SK-N-SH (cell line): Measurements from ENCODE around the gene OVAAL. TPM values are rescaled to one million over a fixed set of nuclear protein-coding genes. Genes with fewer than 3 reads are reported as not detected.

Source experiments
- CTCF ChIA-PET: fragments of 300-600, 350-600 bp; formaldehyde crosslinking; extraction: SDS; loops from one replicate; lab custom pipeline; 2021; lab: Yijun Ruan, JAX
- POLR2A ChIA-PET: fragments of 350-600 bp; sonication (Branson Sonifier 250); formaldehyde crosslinking; extraction: SDS; loops from one replicate; lab custom pipeline; 2020; ENCODE audit warnings: antibody characterized with exemption, inconsistent platforms; lab: Yijun Ruan, JAX
- DNase-seq: peaks from one replicate; pipeline ENCODE4 v3.0.0; 2012
- H2AFZ ChIP-seq: fragments of 200-600 bp; sonication (generic); 2 replicates; pipeline ENCODE4 v1.8.1; 2016; ENCODE audit warnings: antibody characterized with exemption, mild to moderate bottlenecking, low read depth
- H3F3A ChIP-seq: fragments of 200-600 bp; sonication (generic); replicated peaks from 2 replicates; pipeline ENCODE3; 2016; ENCODE audit warnings: antibody characterized with exemption, mild to moderate bottlenecking; ENCODE audit not compliant: insufficient read depth
- H3K27ac ChIP-seq, 2 experiments: fragments of 200-500 bp in 1 of 2; fragments of 200-600 bp in 1 of 2; sonication (Bioruptor generic) in 1 of 2; sonication (generic), shearing (Covaris generic) in 1 of 2; 2 replicates each; pipeline versions ENCODE4 v1.5.1 to v1.6.1; 2014 to 2016; ENCODE audit warnings: low read depth in 2 of 2, inconsistent platforms in 1 of 2, low read length in 1 of 2, mild to moderate bottlenecking in 1 of 2, mixed read lengths in 1 of 2
- H3K27me3 ChIP-seq: fragments of 200-600 bp; sonication (generic), shearing (Covaris generic); 2 replicates; pipeline ENCODE4 v1.6.1; 2016; ENCODE audit warnings: mixed run types; ENCODE audit not compliant: insufficient read depth
- H3K36me3 ChIP-seq, 2 experiments: fragments of 200-500 bp in 1 of 2; fragments of 200-600 bp in 1 of 2; sonication (Bioruptor generic) in 1 of 2; sonication (generic) in 1 of 2; replicated peaks in 1 of 2; 2 replicates each; pipeline versions ENCODE3 to v1.5.1; 2014 to 2016; ENCODE audit warnings: low read length in 1 of 2, mild to moderate bottlenecking in 1 of 2; ENCODE audit not compliant: insufficient read depth in 2 of 2, control insufficient read depth in 1 of 2
- H3K4me1 ChIP-seq, 2 experiments: fragments of 200-500 bp in 1 of 2; fragments of 200-600 bp in 1 of 2; sonication (Bioruptor generic) in 1 of 2; sonication (generic), shearing (Covaris generic) in 1 of 2; 2 replicates each; pipeline versions ENCODE4 v1.5.1 to v1.6.1; 2014 to 2016; ENCODE audit warnings: low read depth in 1 of 2, low read length in 1 of 2, mixed run types in 1 of 2; ENCODE audit not compliant: insufficient read depth in 2 of 2, control insufficient read depth in 1 of 2
- H3K4me2 ChIP-seq: fragments of 200-600 bp; sonication (generic), shearing (Covaris generic); 2 replicates; pipeline ENCODE4 v1.6.1; 2017; ENCODE audit warnings: mixed run types
- H3K4me3 ChIP-seq, 2 experiments: fragments of 200-500 bp in 1 of 2; fragments of 200-600 bp in 1 of 2; sonication (Bioruptor generic) in 1 of 2; sonication (generic), shearing (Covaris generic) in 1 of 2; 2 replicates each; pipeline versions ENCODE4 v1.5.1 to v1.8.1; 2014 to 2016; ENCODE audit warnings: low read depth in 2 of 2, inconsistent platforms in 1 of 2, low read length in 1 of 2, mild to moderate bottlenecking in 1 of 2, mixed read lengths in 1 of 2, moderate library complexity in 1 of 2
- H3K79me2 ChIP-seq: fragments of 200-600 bp; sonication (generic); 2 replicates; pipeline ENCODE4 v1.8.1; 2017; ENCODE audit warnings: mild to moderate bottlenecking; ENCODE audit not compliant: insufficient read depth
- H3K9ac ChIP-seq: fragments of 200-600 bp; sonication (generic); 2 replicates; pipeline ENCODE4 v1.6.1; 2017; ENCODE audit warnings: mixed run types
- H3K9me2 ChIP-seq: fragments of 200-600 bp; sonication (generic); 2 replicates; pipeline ENCODE4 v1.6.1; 2017; ENCODE audit warnings: mixed run types
- H3K9me3 ChIP-seq: fragments of 200-600 bp; sonication (generic); 2 replicates; pipeline ENCODE4 v1.6.1; 2017; ENCODE audit warnings: mixed run types, mild to moderate bottlenecking, moderate library complexity
- H4K20me1 ChIP-seq: fragments of 200-600 bp; sonication (generic); 2 replicates; pipeline ENCODE4 v1.6.1; 2017; ENCODE audit warnings: mild to moderate bottlenecking, mixed run types; ENCODE audit not compliant: insufficient read depth
- CHD2 ChIP-seq: fragments of 150-350 bp; IDR thresholded peaks from 2 replicates; pipeline ENCODE4 v1.6.1; 2018; ENCODE audit warnings: low read length; ENCODE audit not compliant: partially characterized antibody
- EZH2phosphoT487 ChIP-seq: fragments of 200-600 bp; sonication (generic); IDR thresholded peaks from 2 replicates; pipeline ENCODE4 v1.6.1; 2017; ENCODE audit warnings: low read depth, mixed run types, mild to moderate bottlenecking, antibody characterized with exemption, moderate library complexity, borderline replicate concordance
- POLR2AphosphoS5 ChIP-seq: IDR thresholded peaks from 2 replicates; pipeline ENCODE4 v1.6.1; 2012; ENCODE audit warnings: low read depth, low read length
- RAD21 ChIP-seq: IDR thresholded peaks from 2 replicates; pipeline ENCODE4 v1.6.1; 2012; ENCODE audit warnings: mild to moderate bottlenecking, low read length
- RFX5 ChIP-seq: IDR thresholded peaks from 2 replicates; pipeline ENCODE4 v1.6.1; 2012; ENCODE audit warnings: mild to moderate bottlenecking, improper control_type of control experiment, low read length
- SMC3 ChIP-seq: IDR thresholded peaks from 2 replicates; pipeline ENCODE4 v1.6.1; 2012; ENCODE audit warnings: low read depth, low read length, improper control_type of control experiment
- TCF12 ChIP-seq: IDR thresholded peaks from 2 replicates; pipeline ENCODE4 v1.4.0; 2012
- WGBS: methylation state at CpG from one replicate; pipeline ENCODE4 v1.1.6; 2017; ENCODE audit warnings: low lambda C conversion rate; 5-methylcytosine and 5-hydroxymethylcytosine counted together
- polyA plus RNA-seq, 3 experiments: library from polyadenylated mRNA; depleted of rRNA; stranded (reverse); fragments of >200 nt; gene quantifications; 2 replicates each; pipeline ENCODE4 v1.2.3, GENCODE V29; 2012
- TF ChIP-seq, protein P1 (sequence below): fragments of 150-350 bp; IDR thresholded peaks from 2 replicates; pipeline ENCODE4 v1.6.1; 2016; ENCODE audit warnings: mild to moderate bottlenecking, low read depth, low read length
- TF ChIP-seq, protein P2 (sequence below): IDR thresholded peaks from 2 replicates; pipeline ENCODE4; 2012

Gene OVAAL
- polyA plus RNA-seq, 1 of the 3 experiments (the other 2 are of a cell fraction) = not detected

DNA sequence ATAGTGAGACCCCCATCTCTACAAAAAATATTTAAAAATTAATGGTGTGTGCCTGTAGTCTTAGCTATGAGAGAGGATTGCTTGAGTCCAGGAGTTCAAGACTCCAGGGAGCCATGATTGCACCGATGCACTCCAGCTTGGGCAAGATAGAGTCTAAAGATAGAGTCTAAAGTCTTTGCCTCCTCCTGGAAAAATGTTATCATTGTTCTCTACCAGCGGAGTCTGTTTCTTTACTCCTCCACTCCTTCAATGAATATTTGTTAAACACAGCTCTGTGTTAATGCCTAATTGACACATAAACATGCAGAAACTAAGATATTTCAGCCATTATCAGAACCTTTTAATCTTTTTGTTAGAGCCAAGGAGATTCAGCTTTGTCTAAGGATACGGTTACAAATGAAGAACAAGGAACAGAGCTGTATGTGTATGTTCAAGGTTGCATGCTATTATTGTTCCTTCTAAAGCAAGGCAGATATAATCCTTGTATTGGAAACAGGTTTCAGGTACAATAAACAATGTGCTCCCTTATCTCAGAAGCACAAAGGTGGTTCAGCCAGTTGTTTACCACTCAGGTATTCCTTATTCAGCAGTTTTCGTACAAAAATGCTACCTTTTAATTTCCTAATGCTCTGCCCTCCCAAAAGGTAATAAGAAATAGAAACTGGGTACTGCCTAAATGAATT is 15.4 kb downstream of the OVAAL start:
- no peaks in the 10 kb centered on the region; a peak in 1 of 4 replicates for H3K4me1 ChIP-seq
- no peaks in the 10 kb centered on the region for H3F3A ChIP-seq
- H3K36me3 ChIP-seq = no peaks in the 10 kb centered on the region
- H3K79me2 ChIP-seq = no peaks in the 10 kb centered on the region
- CTCF ChIA-PET = interaction anchor here (0.8 kb wide), 1 partner anchor 16 kb away, joined by 3 read pairs; no protein-coding TSS in a partner anchor
- no peak overlapping the region for H3K4me2 ChIP-seq
- no peak overlapping the region for H2AFZ ChIP-seq
- 85% methylated on average over 4 of the region's 4 CpGs for WGBS
- DNase-seq = no peak
- no peak overlapping the region for H3K4me3 ChIP-seq
- H3K9me3 ChIP-seq = no peaks in the 10 kb centered on the region
- POLR2A ChIA-PET = no interaction called here
- H3K9me2 ChIP-seq = no peaks in the 10 kb centered on the region
- peak overlapping the region in 1 of 2 experiments; percentile 51; a peak in 1 of 4 replicates for H3K27ac ChIP-seq
- no peak overlapping the region for H3K9ac ChIP-seq
- H4K20me1 ChIP-seq = no peaks in the 10 kb centered on the region
- TF ChIP-seq RFX5 = no peak
- TF ChIP-seq, all 33 proteins: peak for 0
- no peaks in the 10 kb centered on the region for H3K27me3 ChIP-seq

DNA sequence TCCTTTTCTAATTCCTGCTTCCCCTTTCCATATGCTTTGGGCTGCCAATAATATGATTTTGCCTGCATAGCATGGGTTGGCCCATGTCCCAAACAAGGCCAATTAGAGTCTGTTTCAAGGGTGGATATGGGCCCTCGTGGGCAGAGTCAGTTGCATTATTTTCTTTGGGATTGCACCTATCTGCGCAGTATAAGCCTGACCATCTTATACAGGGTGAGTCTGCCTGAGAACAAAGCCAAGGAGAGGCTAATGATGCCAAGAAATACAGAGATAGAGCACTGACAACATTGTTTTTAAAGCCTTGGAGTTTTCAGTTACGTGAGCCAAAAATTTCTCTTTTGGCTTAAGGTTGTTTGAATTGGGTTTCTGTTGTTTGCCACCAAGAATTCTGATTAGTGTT is 18.6 kb downstream of the OVAAL start:
- DNase-seq = no peak
- no peak overlapping the region for H3K4me2 ChIP-seq
- no peak overlapping the region for H3K27ac ChIP-seq
- H3K27me3 ChIP-seq = no peaks in the 10 kb centered on the region
- no peak overlapping the region for H3K9ac ChIP-seq
- no peaks in the 10 kb centered on the region for H3K36me3 ChIP-seq
- H3K9me2 ChIP-seq = no peaks in the 10 kb centered on the region
- WGBS = 55% methylated on average over 3 of the region's 3 CpGs
- no peak for TF ChIP-seq SMC3
- TF ChIP-seq POLR2AphosphoS5 = no peak
- TF ChIP-seq, protein P1, sequence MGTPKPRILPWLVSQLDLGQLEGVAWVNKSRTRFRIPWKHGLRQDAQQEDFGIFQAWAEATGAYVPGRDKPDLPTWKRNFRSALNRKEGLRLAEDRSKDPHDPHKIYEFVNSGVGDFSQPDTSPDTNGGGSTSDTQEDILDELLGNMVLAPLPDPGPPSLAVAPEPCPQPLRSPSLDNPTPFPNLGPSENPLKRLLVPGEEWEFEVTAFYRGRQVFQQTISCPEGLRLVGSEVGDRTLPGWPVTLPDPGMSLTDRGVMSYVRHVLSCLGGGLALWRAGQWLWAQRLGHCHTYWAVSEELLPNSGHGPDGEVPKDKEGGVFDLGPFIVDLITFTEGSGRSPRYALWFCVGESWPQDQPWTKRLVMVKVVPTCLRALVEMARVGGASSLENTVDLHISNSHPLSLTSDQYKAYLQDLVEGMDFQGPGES = no peak
- no peak for TF ChIP-seq RAD21
- TF ChIP-seq TCF12 = no peak
- TF ChIP-seq EZH2phosphoT487 = no peak
- TF ChIP-seq CHD2 = no peak
- TF ChIP-seq, protein P2, sequence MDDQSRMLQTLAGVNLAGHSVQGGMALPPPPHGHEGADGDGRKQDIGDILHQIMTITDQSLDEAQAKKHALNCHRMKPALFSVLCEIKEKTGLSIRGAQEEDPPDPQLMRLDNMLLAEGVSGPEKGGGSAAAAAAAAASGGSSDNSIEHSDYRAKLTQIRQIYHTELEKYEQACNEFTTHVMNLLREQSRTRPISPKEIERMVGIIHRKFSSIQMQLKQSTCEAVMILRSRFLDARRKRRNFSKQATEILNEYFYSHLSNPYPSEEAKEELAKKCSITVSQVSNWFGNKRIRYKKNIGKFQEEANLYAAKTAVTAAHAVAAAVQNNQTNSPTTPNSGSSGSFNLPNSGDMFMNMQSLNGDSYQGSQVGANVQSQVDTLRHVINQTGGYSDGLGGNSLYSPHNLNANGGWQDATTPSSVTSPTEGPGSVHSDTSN = no peak
- ChIA-PET POLR2A (no interaction called here), CTCF (no interaction called here)
- peaks cover 0 to 4% of the 10 kb centered on the region in 2 experiments; a peak in 2 of 4 replicates for H3K4me1 ChIP-seq
- H3K4me3 ChIP-seq = no peak overlapping the region
- no peaks in the 10 kb centered on the region for H3K79me2 ChIP-seq
- H2AFZ ChIP-seq = no peak overlapping the region
- no peaks in the 10 kb centered on the region for H3F3A ChIP-seq
- H3K9me3 ChIP-seq = no peaks in the 10 kb centered on the region
- no peaks in the 10 kb centered on the region for H4K20me1 ChIP-seq
